ENCODE data around the gene TP53TG3. TPM values are rescaled to one million over a fixed set of nuclear protein-coding genes. Genes with fewer than 3 reads are reported as not detected.

TP53TG3 gene, protein sequence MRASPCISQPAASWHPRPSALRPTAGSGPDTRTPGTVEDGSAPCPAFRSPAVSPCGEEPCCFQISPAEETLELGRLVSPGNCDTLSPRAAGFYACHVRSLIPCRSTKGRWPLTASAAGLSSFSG
- total RNA-seq = not detected in 2 replicates

DNA sequence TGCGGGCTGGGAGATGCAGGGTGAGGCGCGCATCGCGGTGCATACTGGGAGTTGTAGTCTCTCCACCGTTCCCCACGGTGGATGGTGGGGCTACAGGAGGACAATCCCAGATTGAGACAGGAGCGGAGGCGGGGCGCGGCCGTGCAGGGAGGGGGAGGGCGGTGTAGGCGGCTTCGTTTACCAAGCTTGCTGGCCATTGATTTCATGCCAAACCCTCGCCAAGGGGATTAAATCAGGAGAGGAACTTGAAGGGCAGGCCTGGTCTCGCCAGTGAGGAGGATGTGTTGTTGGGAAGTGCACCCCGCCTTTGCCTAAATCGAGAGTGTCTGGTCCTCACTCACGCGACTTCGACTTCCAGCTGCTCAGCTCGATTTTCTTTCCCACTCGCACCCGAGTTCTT, at the start of gene TP53TG3:
TSS of gene TP53TG3 (minus strand) at position 101 of the 400 bp plus-strand sequence. CDS start at position 33, 68 bp downstream.

Small RNA genes within 50 kb of the gene (small RNA-seq; reads per million reads assigned to genes)
- not detected for gene AC138907.6

Data from hair follicle dermal papilla cell (primary cell).